ENCODE data around the gene SHISAL2A. TPM values are rescaled to one million over a fixed set of nuclear protein-coding genes. Genes with fewer than 3 reads are reported as not detected.

The SHISAL2A gene
- total and polyA plus RNA-seq, 3 donors from 2014 or later, result 2.2 to 5.0 (median 4.8) TPM

- H3K36me3 ChIP-seq (ENCODE audit: low read depth, missing control alignments), result no peaks in the 10 kb centered on the region
- peak; percentile 41 for DNase-seq
- no peaks in the 10 kb centered on the region for H3K27me3 ChIP-seq
- H3K9me3 ChIP-seq, result no peaks in the 10 kb centered on the region
- no peak overlapping the region for H3K4me3 ChIP-seq
- TF ChIP-seq POLR2A (IDR thresholded peaks at IDR 0.05), result no peak
- H3K27ac ChIP-seq, result no peak overlapping the region
- intact Hi-C loops (cut with DNase I; ENCODE audit: low total_unique reads), result no loop called here
- WGBS, 2 donors, result 22 to 23% methylated on average over 13 of the region's 13 CpGs
- peaks cover 15% of the 10 kb centered on the region for H3K4me1 ChIP-seq
Measured at GRCh38 chr1:52662645-52663313, 29.8 kb downstream of the SHISAL2A start.

- 82 to 86% methylated on average over 5 of the region's 5 CpGs for WGBS, 2 donors
- Histone ChIP-seq H3K9me3 (no peaks in the 10 kb centered on the region), H3K4me1 (peaks cover 15% of the 10 kb centered on the region), H3K27ac (no peak overlapping the region), H3K27me3 (no peaks in the 10 kb centered on the region), H3K36me3 (ENCODE audit: low read depth, missing control alignments) (no peaks in the 10 kb centered on the region), H3K4me3 (no peak overlapping the region)
- intact Hi-C loops (cut with DNase I; ENCODE audit: low total_unique reads), result no loop called here
- TF ChIP-seq CTCF (IDR thresholded peaks at IDR 0.05), result no peak
- TF ChIP-seq POLR2A (IDR thresholded peaks at IDR 0.05), result no peak
- DNase-seq, result no peak
Measured at GRCh38 chr1:52663716-52664115, 30.7 kb downstream of the SHISAL2A start.

- intact Hi-C loops (cut with DNase I; ENCODE audit: low total_unique reads), result no loop called here
- TF ChIP-seq CTCF (IDR thresholded peaks at IDR 0.05) (no peak), POLR2A (IDR thresholded peaks at IDR 0.05) (no peak)
Measured at GRCh38 chr1:52665006-52665941, 32.3 kb downstream of the SHISAL2A start.

GRCh38 chr1:52667290-52667689 lies 34.3 kb downstream of the SHISAL2A start:
- H3K9me3 ChIP-seq, result no peaks in the 10 kb centered on the region
- TF ChIP-seq CTCF (IDR thresholded peaks at IDR 0.05), result no peak
- no peak for TF ChIP-seq POLR2A (IDR thresholded peaks at IDR 0.05)
- no peaks in the 10 kb centered on the region for H3K36me3 ChIP-seq (ENCODE audit: low read depth, missing control alignments)
- no peak for DNase-seq
- intact Hi-C loops (cut with DNase I; ENCODE audit: low total_unique reads), result no loop called here
- no peak overlapping the region for H3K4me3 ChIP-seq
- WGBS, 2 donors, result 94 to 96% methylated on average over 5 of the region's 5 CpGs
- H3K27ac ChIP-seq, result no peak overlapping the region
- peaks cover 15% of the 10 kb centered on the region for H3K4me1 ChIP-seq
- no peaks in the 10 kb centered on the region for H3K27me3 ChIP-seq

More at GRCh38 chr1:52665006-52665941, 32.3 kb downstream of the SHISAL2A start:
- Histone ChIP-seq H3K9me3 (no peaks in the 10 kb centered on the region), H3K27ac (no peak overlapping the region), H3K36me3 (ENCODE audit: low read depth, missing control alignments) (no peaks in the 10 kb centered on the region), H3K27me3 (no peaks in the 10 kb centered on the region), H3K4me3 (no peak overlapping the region), H3K4me1 (peaks cover 15% of the 10 kb centered on the region)
- peak; percentile 44 for DNase-seq
- 83 to 89% methylated on average over 6 to 8 of the region's 8 CpGs for WGBS, 2 donors

GRCh38 chr1:52667984-52668383 lies 35.0 kb downstream of the SHISAL2A start:
- 86 to 91% methylated on average over 3 of the region's 3 CpGs for WGBS, 2 donors
- intact Hi-C loops (cut with DNase I; ENCODE audit: low total_unique reads), result no loop called here
- Histone ChIP-seq H3K36me3 (ENCODE audit: low read depth, missing control alignments) (no peaks in the 10 kb centered on the region), H3K27ac (no peak overlapping the region), H3K9me3 (no peaks in the 10 kb centered on the region), H3K4me3 (no peak overlapping the region), H3K4me1 (peaks cover 10% of the 10 kb centered on the region), H3K27me3 (no peaks in the 10 kb centered on the region)
- TF ChIP-seq CTCF (IDR thresholded peaks at IDR 0.05) (no peak), POLR2A (IDR thresholded peaks at IDR 0.05) (no peak)
- no peak for DNase-seq
